SK-N-MC (cell line): ENCODE results near the gene STARD10.

ENCODE experiments used
- DNase-seq: peaks from one replicate; pipeline ENCODE4 v3.0.0-alpha.2; 2011; ENCODE audit warnings: low read depth, low spot score
- H3K27ac ChIP-seq: fragments of 200-600 bp; sonication (generic); 2 replicates; pipeline ENCODE4 v1.5.1; 2016; ENCODE audit warnings: mixed run types
- H3K36me3 ChIP-seq: fragments of 200-600 bp; sonication (generic); 2 replicates; pipeline ENCODE4 v1.6.1; 2017; ENCODE audit warnings: antibody characterized with exemption, low read length, mixed read lengths; ENCODE audit not compliant: insufficient read depth
- H3K4me3 ChIP-seq: fragments of 200-600 bp; sonication (generic); 2 replicates; pipeline ENCODE4 v1.5.1; 2016
- H3K9ac ChIP-seq: fragments of 200-600 bp; sonication (generic); 2 replicates; pipeline ENCODE4 v1.8.0; 2017; ENCODE audit warnings: mixed run types, mixed read lengths; ENCODE audit not compliant: insufficient read length
- H3K9me3 ChIP-seq: fragments of 200-600 bp; sonication (generic); 2 replicates; pipeline ENCODE4 v1.6.1; 2017; ENCODE audit warnings: low read depth, mild to moderate bottlenecking, antibody characterized with exemption, low read length, moderate library complexity, mixed read lengths
- EZH2 ChIP-seq: fragments of 200-600 bp; sonication (generic); IDR thresholded peaks from one replicate; pipeline ENCODE4 v1.6.1; 2017; ENCODE audit warnings: antibody characterized with exemption
- FOXP2 ChIP-seq: optimal IDR thresholded peaks from 2 replicates; pipeline ENCODE3; 2011; ENCODE audit warnings: mild to moderate bottlenecking, moderate library complexity; ENCODE audit not compliant: insufficient read depth; ENCODE audit errors: extremely low read length, control extremely low read depth
- POLR2AphosphoS5 ChIP-seq: IDR thresholded peaks from 2 replicates; pipeline ENCODE4 v1.6.1; 2012; ENCODE audit warnings: mild to moderate bottlenecking, low read depth, low read length, borderline replicate concordance

The STARD10 gene

GRCh38 chr11:72821920-72822799 is 28.3 kb upstream of the STARD10 start:
- TF ChIP-seq FOXP2: no peak
- TF ChIP-seq POLR2AphosphoS5: peak; percentile 93
- TF ChIP-seq EZH2: no peak
- peak overlapping the region; percentile 71 for H3K9ac ChIP-seq
- no peaks in the 10 kb centered on the region; the same call in 1 of the 2 replicates for H3K36me3 ChIP-seq
- DNase-seq: peak; percentile 40
- no peaks in the 10 kb centered on the region for H3K9me3 ChIP-seq
- no peak overlapping the region for H3K27ac ChIP-seq
- H3K4me3 ChIP-seq: peak overlapping the region; percentile 76

GRCh38 chr11:72821221-72821919 is 27.5 kb upstream of the STARD10 start:
- no peaks in the 10 kb centered on the region for H3K9me3 ChIP-seq
- no peak overlapping the region for H3K27ac ChIP-seq
- no peaks in the 10 kb centered on the region; the same call in 1 of the 2 replicates for H3K36me3 ChIP-seq
- peak overlapping the region; percentile 71 for H3K9ac ChIP-seq
- no peak for DNase-seq
- TF ChIP-seq EZH2 (no peak), POLR2AphosphoS5 (no peak), FOXP2 (no peak)
- peak overlapping the region; percentile 76 for H3K4me3 ChIP-seq

GRCh38 chr11:72820439-72821139 is 26.7 kb upstream of the STARD10 start:
- Histone ChIP-seq H3K4me3 (no peak overlapping the region), H3K9ac (no peak overlapping the region), H3K27ac (no peak overlapping the region), H3K36me3 (no peaks in the 10 kb centered on the region; the same call in 1 of the 2 replicates), H3K9me3 (no peaks in the 10 kb centered on the region)
- TF ChIP-seq POLR2AphosphoS5 (no peak), EZH2 (no peak), FOXP2 (no peak)
- DNase-seq: no peak

GRCh38 chr11:72818971-72819370 is 25.1 kb upstream of the STARD10 start:
- no peak for TF ChIP-seq FOXP2
- TF ChIP-seq EZH2: no peak
- TF ChIP-seq POLR2AphosphoS5: no peak
- Histone ChIP-seq H3K36me3 (no peaks in the 10 kb centered on the region; the same call in 1 of the 2 replicates), H3K9ac (no peak overlapping the region), H3K27ac (no peak overlapping the region), H3K4me3 (no peak overlapping the region), H3K9me3 (no peaks in the 10 kb centered on the region)
- DNase-seq: no peak

GRCh38 chr11:72817966-72818365 is 24.1 kb upstream of the STARD10 start:
- no peak overlapping the region for H3K27ac ChIP-seq
- H3K9me3 ChIP-seq: no peaks in the 10 kb centered on the region
- no peaks in the 10 kb centered on the region; the same call in 1 of the 2 replicates for H3K36me3 ChIP-seq
- DNase-seq: no peak
- no peak overlapping the region for H3K9ac ChIP-seq
- no peak for TF ChIP-seq EZH2
- no peak for TF ChIP-seq FOXP2
- no peak for TF ChIP-seq POLR2AphosphoS5
- no peak overlapping the region for H3K4me3 ChIP-seq

GRCh38 chr11:72816404-72816990 is 22.6 kb upstream of the STARD10 start:
- no peaks in the 10 kb centered on the region; the same call in 1 of the 2 replicates for H3K36me3 ChIP-seq
- H3K4me3 ChIP-seq: no peak overlapping the region
- TF ChIP-seq EZH2: no peak
- TF ChIP-seq POLR2AphosphoS5: no peak
- no peak for TF ChIP-seq FOXP2
- H3K9ac ChIP-seq: no peak overlapping the region
- no peak for DNase-seq
- no peak overlapping the region for H3K27ac ChIP-seq
- no peaks in the 10 kb centered on the region for H3K9me3 ChIP-seq

- Histone ChIP-seq H3K4me3 (peak overlapping the region; percentile 99), H3K9ac (no peak overlapping the region), H3K9me3 (no peaks in the 10 kb centered on the region), H3K36me3 (no peaks in the 10 kb centered on the region; the same call in 1 of the 2 replicates), H3K27ac (no peak overlapping the region)
- TF ChIP-seq FOXP2 (no peak), EZH2 (no peak), POLR2AphosphoS5 (no peak)
- no peak for DNase-seq
These were observed 21.3 kb upstream of the STARD10 start for GRCh38 chr11:72815110-72815618.

- DNase-seq: no peak
- peak within 1 kb of the TSS; percentile 92 for H3K27ac ChIP-seq
- H3K4me3 ChIP-seq: peak within 1 kb of the TSS; percentile 99
- H3K9me3 ChIP-seq: no peaks in the 10 kb centered on the region
- no peaks in the 10 kb centered on the region; the same call in 1 of the 2 replicates for H3K36me3 ChIP-seq
- TF ChIP-seq FOXP2 (no peak), POLR2AphosphoS5 (0 out of 2 replicates have a peak, but pooled peaks have one; percentile 22)
- peak within 1 kb of the TSS; percentile 93 for H3K9ac ChIP-seq
These were observed 20.7 kb upstream of the STARD10 start, which contains the start of gene ATG16L2 for GRCh38 chr11:72814286-72815109. Gene ATG16L2 (plus strand): TSS chr11:72814411. CDS start chr11:72814446, 35 bp downstream.
